Loucy (cell line): ENCODE measurements around the gene VAV2.

Experiments used
- H2AFZ ChIP-seq: fragments of 200-600 bp; sonication (generic); 2 replicates; pipeline ENCODE4 v1.6.0; 2016; ENCODE audit warnings: antibody characterized with exemption, mild to moderate bottlenecking, low read length, moderate library complexity
- H3F3A ChIP-seq: fragments of 200-600 bp; 2 replicates; pipeline ENCODE4 v1.6.0; 2016; ENCODE audit warnings: antibody characterized with exemption, low read depth, mild to moderate bottlenecking
- H3K27me3 ChIP-seq: fragments of 200-600 bp; sonication (generic); 2 replicates; pipeline ENCODE4 v1.6.1; 2014; ENCODE audit warnings: low read length, mild to moderate bottlenecking; ENCODE audit not compliant: insufficient read depth, poor library complexity, severe bottlenecking
- H3K36me3 ChIP-seq: fragments of 200-600 bp; sonication (generic); 2 replicates; pipeline ENCODE4 v1.6.1; 2016; ENCODE audit warnings: low read length; ENCODE audit not compliant: insufficient read depth
- H3K4me1 ChIP-seq: fragments of 200-600 bp; sonication (generic); 2 replicates; pipeline ENCODE4 v1.5.1; 2014; ENCODE audit warnings: low read length, mild to moderate bottlenecking; ENCODE audit not compliant: insufficient read depth, poor library complexity, severe bottlenecking
- H3K4me2 ChIP-seq: fragments of 200-600 bp; sonication (generic); 2 replicates; pipeline ENCODE4 v1.6.0; 2014; ENCODE audit warnings: antibody characterized with exemption, low read length, low read depth, mild to moderate bottlenecking; ENCODE audit not compliant: poor library complexity, severe bottlenecking
- H3K4me3 ChIP-seq: fragments of 200-600 bp; sonication (generic); 2 replicates; pipeline ENCODE4 v1.5.1; 2014; ENCODE audit warnings: low read length, mild to moderate bottlenecking, mixed read lengths; ENCODE audit not compliant: poor library complexity, severe bottlenecking
- H3K79me2 ChIP-seq: fragments of 200-600 bp; sonication (generic); 2 replicates; pipeline ENCODE4 v1.6.1; 2014; ENCODE audit warnings: low read length; ENCODE audit not compliant: insufficient read depth
- H3K9ac ChIP-seq: fragments of 200-600 bp; sonication (generic); 2 replicates; pipeline ENCODE4 v1.6.0; 2014; ENCODE audit warnings: mild to moderate bottlenecking, low read depth, low read length, moderate library complexity; ENCODE audit not compliant: poor library complexity, severe bottlenecking
- H3K9me2 ChIP-seq: fragments of 200-600 bp; sonication (generic); replicated peaks from 2 replicates; pipeline ENCODE4 v1.6.1; 2016; ENCODE audit warnings: low read depth, low read length, mixed read lengths
- H3K9me3 ChIP-seq: fragments of 200-600 bp; sonication (generic); 2 replicates; pipeline ENCODE4 v1.6.1; 2014; ENCODE audit warnings: mild to moderate bottlenecking, antibody characterized with exemption, low read length, low read depth; ENCODE audit not compliant: insufficient read depth
- H4K20me1 ChIP-seq: fragments of 200-600 bp; sonication (generic); 2 replicates; pipeline ENCODE4 v1.6.0; 2014; ENCODE audit warnings: antibody characterized with exemption, low read length, mild to moderate bottlenecking; ENCODE audit not compliant: insufficient read depth, poor library complexity, severe bottlenecking
- CTCF ChIP-seq: fragments of 200-600 bp; sonication (generic); conservative IDR thresholded peaks from 2 replicates; pipeline ENCODE4 v1.5.1; 2014; ENCODE audit warnings: mild to moderate bottlenecking, antibody characterized with exemption, low read length
- EZH2phosphoT487 ChIP-seq: fragments of 200-600 bp; IDR thresholded peaks from 2 replicates; pipeline ENCODE4 v1.6.1; 2018; ENCODE audit warnings: antibody characterized with exemption, mild to moderate bottlenecking, moderate library complexity, borderline replicate concordance

VAV2 gene

DNA sequence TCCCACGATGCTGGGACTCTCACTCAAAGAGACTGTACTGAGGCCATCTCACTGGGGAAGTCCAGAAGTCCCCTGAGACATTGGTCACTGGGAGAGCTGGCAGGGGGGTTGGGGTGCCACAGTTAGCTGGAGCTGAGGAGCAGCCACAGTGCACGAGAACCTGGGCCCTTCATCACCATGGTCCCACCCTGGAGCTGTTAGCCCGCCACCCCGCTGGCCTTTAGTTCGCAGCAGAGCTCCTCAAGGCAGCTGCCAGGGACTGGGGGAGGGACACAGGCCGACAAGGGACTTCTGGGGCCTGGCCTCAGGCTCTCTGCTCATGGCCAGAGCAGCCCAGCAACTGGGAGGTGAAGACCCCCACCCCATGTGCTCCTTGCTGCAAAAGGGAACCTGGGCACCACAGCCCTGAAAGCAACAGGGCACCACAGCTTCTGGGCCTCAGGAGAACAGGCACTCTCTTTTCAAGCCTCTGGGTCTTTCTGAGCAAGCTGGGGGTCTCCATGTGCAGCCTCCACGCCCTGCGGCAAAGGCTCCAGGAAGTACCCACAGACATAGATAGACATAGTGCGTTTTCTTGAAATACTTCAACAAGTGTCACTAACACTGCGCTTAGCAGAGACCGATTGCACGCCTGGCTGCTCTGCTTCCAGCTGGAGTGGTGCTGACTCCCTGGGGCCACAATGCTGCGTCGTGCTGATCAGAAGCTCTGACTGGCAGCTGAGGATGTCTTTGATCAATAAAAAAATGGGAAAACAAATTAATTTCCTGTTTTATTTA is 46.0 kb downstream of the VAV2 start:
- Histone ChIP-seq H3F3A (no peaks in the 10 kb centered on the region), H3K36me3 (no peaks in the 10 kb centered on the region), H3K9ac (no peak overlapping the region), H3K4me3 (no peak overlapping the region), H3K4me2 (no peak overlapping the region), H4K20me1 (no peaks in the 10 kb centered on the region), H3K9me2 (no peaks in the 10 kb centered on the region), H3K4me1 (no peaks in the 10 kb centered on the region), H3K9me3 (no peaks in the 10 kb centered on the region), H3K27me3 (no peaks in the 10 kb centered on the region), H3K79me2 (peaks cover 7% of the 10 kb centered on the region; the same call in 1 of the 2 replicates), H2AFZ (no peak overlapping the region)
- no peak for TF ChIP-seq CTCF
- TF ChIP-seq EZH2phosphoT487: no peak

DNA sequence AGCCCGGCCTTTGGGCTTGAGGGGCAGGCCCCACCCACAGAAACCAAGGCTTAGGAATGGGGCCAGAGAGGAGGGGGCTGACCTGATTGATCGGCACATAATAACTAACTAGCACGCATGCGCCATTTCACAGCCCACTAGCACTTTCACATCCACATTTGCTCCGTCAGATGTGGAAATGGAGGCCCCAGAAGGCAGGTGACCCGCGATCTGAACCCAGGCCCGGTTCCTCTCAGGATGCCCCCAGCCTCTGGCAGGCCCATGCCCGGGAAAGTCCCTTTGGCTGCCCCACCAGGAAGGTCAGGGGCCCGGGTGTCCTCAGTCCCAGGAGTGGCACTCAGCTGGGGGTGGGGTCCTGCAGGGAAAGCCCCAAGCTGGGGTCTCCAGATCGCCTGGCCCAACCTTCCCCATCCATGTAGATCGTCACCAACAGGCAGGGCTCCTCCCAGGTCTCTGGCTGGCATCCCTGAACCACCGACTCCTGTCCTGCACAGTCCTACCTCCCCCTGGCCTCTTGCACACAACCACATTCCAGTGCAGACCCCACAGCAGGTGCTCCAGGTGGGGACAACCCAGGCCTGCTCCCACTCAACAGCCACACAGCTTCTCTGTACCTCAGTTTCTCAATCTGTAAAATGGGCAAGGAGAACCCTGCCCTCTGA is 46.7 kb downstream of the VAV2 start:
- Histone ChIP-seq H3K4me1 (no peaks in the 10 kb centered on the region), H3K4me2 (no peak overlapping the region), H3K36me3 (no peaks in the 10 kb centered on the region), H3K9me3 (no peaks in the 10 kb centered on the region), H3K27me3 (no peaks in the 10 kb centered on the region), H3K9me2 (no peaks in the 10 kb centered on the region), H2AFZ (no peak overlapping the region), H3F3A (no peaks in the 10 kb centered on the region), H3K9ac (no peak overlapping the region), H3K4me3 (no peak overlapping the region), H4K20me1 (no peaks in the 10 kb centered on the region), H3K79me2 (peaks cover 7% of the 10 kb centered on the region; the same call in 1 of the 2 replicates)
- no peak for TF ChIP-seq CTCF
- no peak for TF ChIP-seq EZH2phosphoT487

- H3K9me3 ChIP-seq: no peaks in the 10 kb centered on the region
- H3K79me2 ChIP-seq: peaks cover 7% of the 10 kb centered on the region; the same call in 1 of the 2 replicates
- TF ChIP-seq CTCF: no peak
- no peak for TF ChIP-seq EZH2phosphoT487
- no peaks in the 10 kb centered on the region for H3K36me3 ChIP-seq
- no peaks in the 10 kb centered on the region for H3K27me3 ChIP-seq
- no peak overlapping the region for H2AFZ ChIP-seq
- no peaks in the 10 kb centered on the region for H3F3A ChIP-seq
- H3K9ac ChIP-seq: no peak overlapping the region
- H4K20me1 ChIP-seq: no peaks in the 10 kb centered on the region
- no peak overlapping the region for H3K4me2 ChIP-seq
- no peaks in the 10 kb centered on the region for H3K9me2 ChIP-seq
- no peak overlapping the region for H3K4me3 ChIP-seq
- H3K4me1 ChIP-seq: no peaks in the 10 kb centered on the region
Measured at GRCh38 chr9:133944746-133945135, 47.4 kb downstream of the VAV2 start.
